Thoracic aorta (tissue), 2 donors: ENCODE data around the gene CNN2. TPM values are rescaled to one million over a fixed set of nuclear protein-coding genes. Genes with fewer than 3 reads are reported as not detected.

ENCODE experiments used
- ATAC-seq: fragments of 150-250 bp; one replicate; pipeline ENCODE4 v1.8.0; 2017; ENCODE audit warnings: low read depth; ENCODE audit not compliant: insufficient number of reproducible peaks, low FRiP score
- DNase-seq: peaks from one replicate; pipeline ENCODE4 v3.0.0-alpha.2; 2020; ENCODE audit warnings: low spot score
- H3K27ac ChIP-seq, 2 donors: fragments of 200-600 bp; sonication (generic); 1 replicate in 1 of 2; 2 replicates in 1 of 2; pipeline ENCODE4 v1.5.1; 2016; ENCODE audit warnings: mild to moderate bottlenecking in 2 of 2, moderate library complexity in 2 of 2
- H3K27me3 ChIP-seq: fragments of 200-600 bp; sonication (generic); replicated peaks from 2 replicates; pipeline ENCODE4 v1.6.0; 2016; ENCODE audit warnings: mild to moderate bottlenecking; ENCODE audit not compliant: insufficient read depth
- H3K36me3 ChIP-seq: fragments of 200-600 bp; sonication (generic); one replicate; pipeline ENCODE4 v1.5.1; 2016
- H3K4me1 ChIP-seq, 2 donors: fragments of 200-600 bp; sonication (generic); 1 replicate in 1 of 2; 2 replicates in 1 of 2; pipeline versions ENCODE4 v1.5.1 to v1.6.0; 2016; ENCODE audit warnings: low read depth in 2 of 2, mild to moderate bottlenecking in 1 of 2; ENCODE audit not compliant: control insufficient read depth in 1 of 2
- H3K4me3 ChIP-seq: fragments of 200-600 bp; sonication (generic); 2 replicates; pipeline ENCODE4 v1.5.1; 2016; ENCODE audit warnings: mild to moderate bottlenecking
- H3K9me3 ChIP-seq: fragments of 200-600 bp; sonication (generic); 2 replicates; pipeline ENCODE4 v1.5.1; 2016
- total RNA-seq, 2 donors: library from RNA; depleted of rRNA; stranded (reverse); fragments of >200 nt; gene quantifications; one replicate each; pipeline versions ENCODE4 v1.1.0 to v1.2.3, GENCODE V29; 2016
- TF ChIP-seq, protein P1 (sequence below): fragments of 200-600 bp; sonication (generic); IDR thresholded peaks from one replicate; pipeline ENCODE4 v1.5.1; 2019; ENCODE audit warnings: antibody characterized with exemption

The CNN2 gene
- total RNA-seq, 2 donors from 2014 or later = 96.9 to 193 TPM

DNA sequence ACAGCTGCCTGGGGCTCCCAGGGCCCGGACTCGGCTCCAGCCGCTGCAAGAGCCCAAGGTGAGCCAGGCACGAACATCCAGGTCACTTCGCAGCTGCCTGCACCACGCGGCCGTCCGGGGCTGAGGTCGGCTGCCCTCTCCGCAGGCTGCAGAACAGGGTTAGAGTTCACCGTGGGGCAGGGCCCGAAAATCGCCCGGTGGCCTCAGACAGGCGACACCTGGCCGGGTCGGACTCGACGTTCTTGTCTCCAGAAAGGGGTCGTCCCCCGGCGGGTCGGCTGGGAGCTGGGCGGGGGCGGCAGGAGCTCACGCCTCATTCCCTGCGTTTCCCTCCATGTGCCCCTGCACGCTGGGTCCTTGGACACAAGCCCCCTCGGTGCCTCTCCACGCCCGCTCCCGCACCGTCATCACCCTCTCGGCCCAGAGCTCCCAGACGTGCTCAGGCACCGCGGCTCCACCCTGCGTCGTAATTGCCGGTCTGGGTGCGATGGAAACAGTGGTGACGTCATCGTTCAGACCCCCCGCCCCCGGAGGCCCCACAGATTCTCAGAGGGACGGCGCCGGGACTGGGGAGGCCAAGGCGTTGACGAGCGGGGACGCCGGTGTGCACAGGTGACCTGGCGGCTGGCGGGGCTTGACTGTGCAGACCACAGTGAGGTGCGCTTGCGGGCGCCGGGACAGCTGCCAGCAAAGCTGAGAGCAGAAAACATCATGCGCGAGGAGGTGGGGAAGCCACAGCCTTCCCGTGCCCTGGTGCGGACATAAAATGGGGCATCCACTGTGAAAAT lies 30.2 kb upstream of the CNN2 start:
- Histone ChIP-seq H3K9me3 (no peaks in the 10 kb centered on the region), H3K27me3 (peaks cover 7% of the 10 kb centered on the region), H3K4me3 (peak overlapping the region; percentile 16), H3K36me3 (peaks cover 8% of the 10 kb centered on the region), H3K27ac (no peak overlapping the region), H3K4me1 (no peaks in the 10 kb centered on the region)
- no peak for DNase-seq
- TF ChIP-seq, protein P1, sequence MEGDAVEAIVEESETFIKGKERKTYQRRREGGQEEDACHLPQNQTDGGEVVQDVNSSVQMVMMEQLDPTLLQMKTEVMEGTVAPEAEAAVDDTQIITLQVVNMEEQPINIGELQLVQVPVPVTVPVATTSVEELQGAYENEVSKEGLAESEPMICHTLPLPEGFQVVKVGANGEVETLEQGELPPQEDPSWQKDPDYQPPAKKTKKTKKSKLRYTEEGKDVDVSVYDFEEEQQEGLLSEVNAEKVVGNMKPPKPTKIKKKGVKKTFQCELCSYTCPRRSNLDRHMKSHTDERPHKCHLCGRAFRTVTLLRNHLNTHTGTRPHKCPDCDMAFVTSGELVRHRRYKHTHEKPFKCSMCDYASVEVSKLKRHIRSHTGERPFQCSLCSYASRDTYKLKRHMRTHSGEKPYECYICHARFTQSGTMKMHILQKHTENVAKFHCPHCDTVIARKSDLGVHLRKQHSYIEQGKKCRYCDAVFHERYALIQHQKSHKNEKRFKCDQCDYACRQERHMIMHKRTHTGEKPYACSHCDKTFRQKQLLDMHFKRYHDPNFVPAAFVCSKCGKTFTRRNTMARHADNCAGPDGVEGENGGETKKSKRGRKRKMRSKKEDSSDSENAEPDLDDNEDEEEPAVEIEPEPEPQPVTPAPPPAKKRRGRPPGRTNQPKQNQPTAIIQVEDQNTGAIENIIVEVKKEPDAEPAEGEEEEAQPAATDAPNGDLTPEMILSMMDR = no peak
- ATAC-seq = no peak

DNA sequence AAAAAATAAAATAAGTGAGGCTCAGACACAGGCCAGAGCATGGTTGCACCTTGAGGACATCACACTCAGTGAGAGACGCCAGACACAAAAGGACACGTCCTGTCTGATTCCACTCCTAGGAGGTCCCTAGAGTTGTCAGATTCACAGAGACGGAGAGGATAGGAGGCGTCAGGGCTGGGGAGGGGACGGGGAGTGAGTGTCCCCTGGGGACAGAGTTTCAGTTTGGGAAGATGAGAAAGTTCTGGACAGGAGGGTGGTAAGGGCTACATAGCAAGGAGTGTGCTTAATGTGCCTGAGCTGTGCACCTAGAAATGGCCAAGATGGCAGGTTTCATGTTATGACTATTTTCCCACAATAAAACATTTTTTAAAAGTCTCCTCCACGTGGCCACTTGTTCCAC lies 28.3 kb upstream of the CNN2 start:
- DNase-seq (no peak), ATAC-seq (no peak)
- Histone ChIP-seq H3K27ac (no peak overlapping the region), H3K9me3 (no peaks in the 10 kb centered on the region), H3K36me3 (peaks cover 8% of the 10 kb centered on the region), H3K4me1 (peaks cover 0 to 3% of the 10 kb centered on the region in 2 donors), H3K4me3 (no peak overlapping the region), H3K27me3 (peaks cover 7% of the 10 kb centered on the region)
- TF ChIP-seq, protein P1 = no peak

DNA sequence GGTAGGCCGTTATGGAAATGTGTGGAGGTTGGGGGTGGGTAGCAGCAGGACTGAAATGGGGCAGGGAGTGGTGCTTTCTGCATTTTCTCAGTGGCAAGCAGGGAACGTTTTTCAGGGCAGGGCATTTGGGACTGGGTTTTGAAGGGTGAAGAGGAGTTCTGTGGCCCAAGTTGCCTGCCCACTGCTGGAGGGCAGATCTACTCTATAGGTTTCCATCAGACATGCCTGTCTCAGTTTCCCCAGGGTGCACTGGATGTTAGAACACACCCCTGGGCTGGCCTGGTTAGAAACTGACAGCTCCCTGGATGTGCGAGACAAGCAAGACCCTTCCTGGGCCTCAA lies 27.1 kb upstream of the CNN2 start:
- peaks cover 7% of the 10 kb centered on the region for H3K27me3 ChIP-seq
- H3K9me3 ChIP-seq = no peaks in the 10 kb centered on the region
- TF ChIP-seq, protein P1 = no peak
- no peak overlapping the region for H3K27ac ChIP-seq
- peaks cover 4% of the 10 kb centered on the region for H3K36me3 ChIP-seq
- H3K4me1 ChIP-seq = peaks cover 0 to 3% of the 10 kb centered on the region in 2 donors
- H3K4me3 ChIP-seq = no peak overlapping the region
- no peak for DNase-seq
- ATAC-seq = no peak

DNA sequence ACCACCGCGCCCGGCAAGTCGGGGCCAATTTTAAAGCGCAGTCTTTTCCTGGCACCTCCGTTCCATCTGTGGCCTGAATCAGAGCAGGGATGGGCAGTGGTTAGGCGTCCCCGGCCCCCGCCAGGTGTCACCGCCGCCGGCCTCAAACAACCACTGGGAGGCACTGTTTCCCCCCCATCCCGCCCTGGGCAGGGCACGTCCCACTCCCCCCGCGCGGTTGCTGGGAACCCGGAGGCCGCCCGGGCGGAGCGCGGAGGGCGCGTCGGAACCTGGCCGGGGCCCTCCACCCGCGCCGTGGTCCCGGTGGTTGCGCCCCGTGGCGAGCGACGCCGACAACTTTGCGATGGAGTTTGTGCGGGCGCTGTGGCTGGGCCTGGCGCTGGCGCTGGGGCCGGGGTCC lies 26.3 kb upstream of the CNN2 start, which contains the start of gene GRIN3B:
Gene GRIN3B, plus strand, starts transcription at position 325 of the 400 bp plus-strand sequence. Its CDS starts 19 bp downstream, at position 344.
- no peak for ATAC-seq
- Histone ChIP-seq H3K27ac (no peak within 1 kb of the TSS), H3K4me1 (peaks cover 0 to 3% of the 10 kb centered on the region in 2 donors), H3K9me3 (no peaks in the 10 kb centered on the region), H3K27me3 (peaks cover 7% of the 10 kb centered on the region), H3K36me3 (no peaks in the 10 kb centered on the region), H3K4me3 (peak within 1 kb of the TSS; percentile 37)
- TF ChIP-seq, protein P1 = peak; percentile 32
- DNase-seq = no peak

DNA sequence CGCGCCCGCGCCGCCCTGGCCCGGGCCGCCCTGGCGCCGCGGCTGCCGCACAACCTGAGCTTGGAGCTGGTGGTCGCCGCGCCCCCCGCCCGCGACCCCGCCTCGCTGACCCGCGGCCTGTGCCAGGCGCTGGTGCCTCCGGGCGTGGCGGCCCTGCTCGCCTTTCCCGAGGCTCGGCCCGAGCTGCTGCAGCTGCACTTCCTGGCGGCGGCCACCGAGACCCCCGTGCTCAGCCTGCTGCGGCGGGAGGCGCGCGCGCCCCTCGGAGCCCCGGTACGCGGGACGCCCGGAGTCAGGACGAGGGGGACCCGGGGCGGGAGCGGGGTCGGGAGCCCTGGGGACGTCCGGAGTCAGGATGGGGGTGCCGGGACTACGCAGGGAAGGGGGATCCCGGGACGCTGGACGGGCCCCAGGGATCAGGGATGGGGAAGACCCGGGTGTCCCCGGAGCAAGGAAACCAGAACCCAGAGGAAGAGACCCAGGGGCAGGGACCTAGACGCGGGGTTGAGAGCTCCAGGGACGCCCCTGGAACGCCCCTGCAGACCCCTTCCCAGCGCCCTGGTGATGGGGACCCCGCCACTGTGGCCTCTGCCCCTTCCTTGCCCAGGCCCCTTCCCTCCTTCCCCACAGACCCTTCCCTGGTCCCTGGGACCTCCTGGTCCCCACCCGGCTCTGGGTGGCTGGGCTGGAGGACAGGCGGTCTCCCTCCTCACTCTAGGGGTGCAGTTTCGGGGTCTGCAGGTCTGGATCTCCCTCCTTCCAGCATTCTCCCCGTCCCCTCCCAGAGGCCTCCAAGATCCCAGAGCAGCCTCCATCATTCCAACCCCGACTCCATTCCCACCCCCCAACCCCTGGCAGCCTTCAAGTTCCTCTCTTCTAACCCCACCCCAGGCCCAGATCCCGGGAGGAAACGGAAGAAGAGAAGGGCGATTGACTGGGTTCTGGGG lies 25.5 kb upstream of the CNN2 start:
- Histone ChIP-seq H3K36me3 (no peaks in the 10 kb centered on the region), H3K4me3 (peak overlapping the region; percentile 32), H3K27me3 (peaks cover 7% of the 10 kb centered on the region), H3K27ac (no peak overlapping the region), H3K4me1 (peaks cover 0 to 3% of the 10 kb centered on the region in 2 donors), H3K9me3 (no peaks in the 10 kb centered on the region)
- DNase-seq (no peak), ATAC-seq (no peak)
- TF ChIP-seq, protein P1 = no peak
